Endothelial cell of umbilical vein (primary cell): ENCODE results near the gene CNEP1R1. TPM values are rescaled to one million over a fixed set of nuclear protein-coding genes. Genes with fewer than 3 reads are reported as not detected.

ENCODE experiments used
- BruUV-seq: library from RNA; stranded (reverse); fragments of 400-500 nt; replicated peaks from 2 replicates; lab custom pipeline; 2021; lab: Mats Ljungman, UMichigan
- CTCF ChIA-PET: fragments of 300-600, 350-600 bp; sonication (Branson Sonifier 250); formaldehyde crosslinking; loops from one replicate; lab custom pipeline; 2021; ENCODE audit warnings: antibody characterized with exemption, inconsistent platforms; lab: Charles Lee
- POLR2A ChIA-PET: fragments of 300-600, 350-600 bp; sonication (Branson Sonifier 250); formaldehyde crosslinking; loops from one replicate; lab custom pipeline; 2021; ENCODE audit warnings: antibody characterized with exemption, inconsistent platforms; lab: Charles Lee
- DNase-seq: peaks from one replicate; pipeline ENCODE4 v3.0.0-alpha.2; 2011; ENCODE audit warnings: low read depth, low spot score
- FAIRE-seq: peaks from 2 replicates; lab custom pipeline; 2011; peaks lifted over from hg19 to GRCh38; lab: Jason Lieb, UNC
- H2AFZ ChIP-seq: 2 replicates; pipeline ENCODE4 v1.6.0; 2012; ENCODE audit warnings: low read depth, low read length, control low read depth, inconsistent platforms
- H3K27ac ChIP-seq: 2 replicates; pipeline ENCODE4 v1.5.1; 2011; ENCODE audit warnings: low read depth, mild to moderate bottlenecking, control low read depth, low read length, moderate library complexity; ENCODE audit not compliant: insufficient read depth
- H3K27me3 ChIP-seq, 2 experiments: 2 replicates each; pipeline versions ENCODE4 v1.6.0 to v1.6.1; 2011; ENCODE audit warnings: low read length in 2 of 2, mixed read lengths in 1 of 2; ENCODE audit not compliant: control insufficient read depth in 2 of 2, insufficient read depth in 2 of 2
- H3K36me3 ChIP-seq, 2 experiments: 2 replicates in 1 of 2; 3 replicates in 1 of 2; pipeline ENCODE4 v1.5.1; 2011; ENCODE audit warnings: low read length in 2 of 2, mild to moderate bottlenecking in 1 of 2, moderate library complexity in 1 of 2; ENCODE audit not compliant: control insufficient read depth in 2 of 2, insufficient read depth in 2 of 2; ENCODE audit errors: extremely low read depth in 1 of 2
- H3K4me1 ChIP-seq: 3 replicates; pipeline ENCODE4 v1.5.1; 2011; ENCODE audit warnings: mild to moderate bottlenecking, low read length; ENCODE audit not compliant: control insufficient read depth, insufficient read depth; ENCODE audit errors: extremely low read depth
- H3K4me2 ChIP-seq: 2 replicates; pipeline ENCODE4 v1.6.1; 2011; ENCODE audit warnings: low read length, control low read depth, mixed read lengths; ENCODE audit not compliant: insufficient read depth
- H3K4me3 ChIP-seq, 3 experiments: fragments of 200-600 bp in 1 of 3; sonication (generic), shearing (Covaris generic) in 1 of 3; replicated peaks in 1 of 3; 2 replicates each; pipeline ENCODE4 v1.5.1; 2011 to 2016; ENCODE audit warnings: control low read depth in 3 of 3, low read length in 3 of 3, mild to moderate bottlenecking in 2 of 3, inconsistent platforms in 1 of 3, low read depth in 1 of 3, moderate library complexity in 1 of 3; ENCODE audit not compliant: insufficient read depth in 1 of 3
- H3K79me2 ChIP-seq: 2 replicates; pipeline ENCODE4 v1.6.0; 2012; ENCODE audit warnings: low read length, inconsistent platforms; ENCODE audit not compliant: control insufficient read depth, insufficient read depth
- H3K9ac ChIP-seq: replicated peaks from 2 replicates; pipeline ENCODE3; 2011; ENCODE audit warnings: low read length, control low read depth; ENCODE audit not compliant: insufficient read depth; ENCODE audit errors: extremely low read depth
- H3K9me1 ChIP-seq: replicated peaks from 3 replicates; pipeline ENCODE4 v1.6.0; 2011; ENCODE audit warnings: mild to moderate bottlenecking, low read length; ENCODE audit not compliant: control insufficient read depth, insufficient read depth; ENCODE audit errors: extremely low read depth
- H3K9me3 ChIP-seq: replicated peaks from 2 replicates; pipeline ENCODE4 v1.5.1; 2012; ENCODE audit warnings: low read length, inconsistent platforms; ENCODE audit not compliant: control insufficient read depth, insufficient read depth
- H4K20me1 ChIP-seq: replicated peaks from 2 replicates; pipeline ENCODE3; 2011; ENCODE audit warnings: mild to moderate bottlenecking, low read length; ENCODE audit not compliant: control insufficient read depth, insufficient read depth; ENCODE audit errors: extremely low read depth
- EZH2 ChIP-seq: IDR thresholded peaks from 2 replicates; pipeline ENCODE4 v1.6.1; 2012; ENCODE audit warnings: borderline replicate concordance, low read depth, mild to moderate bottlenecking, moderate library complexity, low read length, inconsistent platforms; ENCODE audit not compliant: severe bottlenecking
- FOS ChIP-seq: IDR thresholded peaks from 2 replicates; pipeline ENCODE4 v1.6.1; 2011; ENCODE audit warnings: mild to moderate bottlenecking, low read length, moderate library complexity, borderline replicate concordance; ENCODE audit not compliant: insufficient read depth
- GATA2 ChIP-seq: IDR thresholded peaks from 2 replicates; pipeline ENCODE4 v1.7.0; 2011; ENCODE audit warnings: low read depth, mild to moderate bottlenecking, moderate library complexity, mixed read lengths, low read length; ENCODE audit not compliant: insufficient read length, insufficient read depth
- JUN ChIP-seq: IDR thresholded peaks from 2 replicates; pipeline ENCODE4 v1.6.1; 2011; ENCODE audit warnings: borderline replicate concordance, low read depth; ENCODE audit not compliant: insufficient read length, insufficient read depth
- MAX ChIP-seq: IDR thresholded peaks from 2 replicates; pipeline ENCODE4 v1.6.1; 2011; ENCODE audit not compliant: insufficient read depth, insufficient read length
- MYC ChIP-seq: IDR thresholded peaks from one replicate; pipeline ENCODE4 v1.6.1; 2011; ENCODE audit warnings: mild to moderate bottlenecking, low read depth, low read length
- POLR2A ChIP-seq: IDR thresholded peaks from 2 replicates; pipeline ENCODE4 v1.6.1; 2012; ENCODE audit warnings: low read depth, mild to moderate bottlenecking, control low read depth, low read length
- POLR2AphosphoS5 ChIP-seq: IDR thresholded peaks from 2 replicates; pipeline ENCODE4 v1.6.1; 2012; ENCODE audit warnings: low read depth, mild to moderate bottlenecking, control low read depth, low read length, moderate library complexity; ENCODE audit not compliant: insufficient read depth
- dilution Hi-C: fragments of 300-500 bp; cut with MboI; formaldehyde crosslinking; loops from one replicate; pipeline ENCODE4 v1.15.0; 2019; ENCODE audit warnings: low sequenced_read_pairs; ENCODE audit not compliant: extremely low pct_ligation_motif_present
- intact Hi-C: fragments of 100-400 bp; cut with micrococcal nuclease; formaldehyde crosslinking; loops from one replicate; pipeline ENCODE4 v1.10.0; 2022
- polyA plus RNA-seq, 4 experiments: library from polyadenylated mRNA; depleted of rRNA in 3 of 4; stranded (reverse) in 3 of 4; unstranded in 1 of 4; fragments of >200 nt; gene quantifications; 2 replicates each; pipeline versions ENCODE4 v1.2.1 to v1.2.3, GENCODE V29; 2011 to 2012; ENCODE audit warnings: missing spikeins in 1 of 4
- total RNA-seq: library from RNA; stranded (reverse); gene quantifications from 2 replicates; pipeline ENCODE4 v1.2.3, GENCODE V29; 2021
- TF ChIP-seq, protein P1 (sequence below), 2 donors: IDR thresholded peaks; 1 replicate in 1 of 2; 2 replicates in 1 of 2; pipeline ENCODE4 v1.5.1; 2011; ENCODE audit warnings: low read length in 2 of 2, mild to moderate bottlenecking in 2 of 2, moderate library complexity in 2 of 2, control low read depth in 1 of 2, inconsistent platforms in 1 of 2, low read depth in 1 of 2; ENCODE audit not compliant: insufficient read depth in 1 of 2; ENCODE audit errors: extremely low read depth in 1 of 2

Gene CNEP1R1
- total and polyA plus RNA-seq, 2 donors (not counting 3 experiments of a cell fraction or from before 2014, with no cell fraction given), result 15.3 to 23.2 TPM

DNA sequence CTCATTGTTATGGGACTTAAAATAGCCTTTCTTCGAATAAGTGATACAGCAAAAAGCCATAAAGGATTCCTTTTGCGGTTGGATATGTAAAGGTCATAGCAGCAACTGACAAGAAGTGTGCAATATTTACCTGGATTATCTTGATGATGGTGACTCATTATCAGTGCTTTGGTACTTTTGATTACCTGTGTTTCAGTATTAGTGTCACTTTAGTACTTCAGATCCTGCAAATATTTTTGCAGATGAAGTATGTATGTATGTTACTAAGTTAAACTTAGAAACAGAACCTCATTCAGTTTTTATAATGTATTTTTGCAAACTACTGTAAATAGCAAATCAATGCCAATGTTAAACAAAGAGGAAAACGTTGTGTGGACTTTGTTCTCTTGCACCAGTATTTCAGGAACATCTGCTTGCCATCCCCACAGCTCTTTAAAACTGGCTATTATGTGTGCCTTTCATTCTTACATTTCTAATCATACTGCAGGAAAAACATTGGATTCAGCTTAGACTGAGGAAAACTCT is 10.5 kb downstream of the CNEP1R1 start:
- ChIA-PET POLR2A (no interaction called here), CTCF (interaction anchor here (1.1 to 1.7 kb wide), 2 partner anchors 8 to 11 kb away, joined by 3 to 7 read pairs; partner anchors contain the start of gene CNEP1R1)
- no TSS peak for BruUV-seq
- dilution Hi-C loops, result no loop called here
- Histone ChIP-seq H3K4me2 (no peak overlapping the region), H2AFZ (no peak overlapping the region), H3K4me3 (no peak overlapping the region), H3K9me1 (no peaks in the 10 kb centered on the region), H3K4me1 (no peaks in the 10 kb centered on the region), H3K79me2 (peaks cover 5% of the 10 kb centered on the region), H3K27me3 (no peaks in the 10 kb centered on the region), H3K36me3 (peaks cover 0 to 2% of the 10 kb centered on the region in 2 experiments), H3K27ac (no peak overlapping the region), H3K9me3 (no peaks in the 10 kb centered on the region), H4K20me1 (no peaks in the 10 kb centered on the region), H3K9ac (no peak overlapping the region)
- TF ChIP-seq, protein P1, sequence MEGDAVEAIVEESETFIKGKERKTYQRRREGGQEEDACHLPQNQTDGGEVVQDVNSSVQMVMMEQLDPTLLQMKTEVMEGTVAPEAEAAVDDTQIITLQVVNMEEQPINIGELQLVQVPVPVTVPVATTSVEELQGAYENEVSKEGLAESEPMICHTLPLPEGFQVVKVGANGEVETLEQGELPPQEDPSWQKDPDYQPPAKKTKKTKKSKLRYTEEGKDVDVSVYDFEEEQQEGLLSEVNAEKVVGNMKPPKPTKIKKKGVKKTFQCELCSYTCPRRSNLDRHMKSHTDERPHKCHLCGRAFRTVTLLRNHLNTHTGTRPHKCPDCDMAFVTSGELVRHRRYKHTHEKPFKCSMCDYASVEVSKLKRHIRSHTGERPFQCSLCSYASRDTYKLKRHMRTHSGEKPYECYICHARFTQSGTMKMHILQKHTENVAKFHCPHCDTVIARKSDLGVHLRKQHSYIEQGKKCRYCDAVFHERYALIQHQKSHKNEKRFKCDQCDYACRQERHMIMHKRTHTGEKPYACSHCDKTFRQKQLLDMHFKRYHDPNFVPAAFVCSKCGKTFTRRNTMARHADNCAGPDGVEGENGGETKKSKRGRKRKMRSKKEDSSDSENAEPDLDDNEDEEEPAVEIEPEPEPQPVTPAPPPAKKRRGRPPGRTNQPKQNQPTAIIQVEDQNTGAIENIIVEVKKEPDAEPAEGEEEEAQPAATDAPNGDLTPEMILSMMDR (IDR thresholded peaks at IDR 0.05; ENCODE audit: extremely low read depth in 1 of 2, insufficient read depth in 1 of 2, low read depth in 1 of 2, low read length in 2 of 2), result no peak
- TF ChIP-seq POLR2AphosphoS5 (no peak), JUN (no peak), POLR2A (no peak), FOS (no peak)
- DNase-seq (no peak), FAIRE-seq (no peak)
- intact Hi-C loops, result no loop called here

GRCh38 chr16:50036426-50036825 is 11.4 kb downstream of the CNEP1R1 start:
- DNase-seq (no peak), FAIRE-seq (no peak)
- no peak overlapping the region for H3K4me3 ChIP-seq
- POLR2A ChIA-PET, result no interaction called here
- no peaks in the 10 kb centered on the region for H3K27me3 ChIP-seq
- H3K79me2 ChIP-seq, result peaks cover 5% of the 10 kb centered on the region
- H2AFZ ChIP-seq, result no peak overlapping the region
- H4K20me1 ChIP-seq, result no peaks in the 10 kb centered on the region
- BruUV-seq, result no TSS peak
- no peak overlapping the region for H3K4me2 ChIP-seq
- H3K9ac ChIP-seq, result no peak overlapping the region
- no peaks in the 10 kb centered on the region for H3K9me1 ChIP-seq
- H3K9me3 ChIP-seq, result no peaks in the 10 kb centered on the region
- H3K27ac ChIP-seq, result no peak overlapping the region
- H3K4me1 ChIP-seq, result no peaks in the 10 kb centered on the region
- intact Hi-C loops, result no loop called here
- H3K36me3 ChIP-seq, result peaks cover 0 to 2% of the 10 kb centered on the region in 2 experiments
- CTCF ChIA-PET, result interaction anchor here (0.6 to 1.2 kb wide), 3 partner anchors 11 to 318 kb away, joined by 3 to 5 read pairs (median 3); partner anchors contain the start of gene CNEP1R1
- TF ChIP-seq JUN (no peak), EZH2 (no peak), FOS (no peak), MAX (no peak), GATA2 (no peak), MYC (no peak)
- TF ChIP-seq, protein P1 (IDR thresholded peaks at IDR 0.05; ENCODE audit: extremely low read depth in 1 of 2, insufficient read depth in 1 of 2, low read depth in 1 of 2, low read length in 2 of 2), result no peak
- dilution Hi-C loops, result no loop called here
